Omental fat pad (tissue), 4 donors: Measurements from ENCODE around the gene EIF5AL1. TPM values are rescaled to one million over a fixed set of nuclear protein-coding genes. Genes with fewer than 3 reads are reported as not detected.
"Not testable (repeated sequence)": the region's sequence is repeated elsewhere in the genome, so short reads cannot be mapped to it uniquely, and the experiment has no call there.

Source experiments
- ATAC-seq: fragments of 150-250 bp; one replicate; pipeline ENCODE4 v1.9.1; 2016; ENCODE audit warnings: mild to moderate bottlenecking, moderate library complexity; ENCODE audit not compliant: low FRiP score
- DNase-seq: peaks from one replicate; pipeline ENCODE4 v3.0.0-alpha.2; 2019; ENCODE audit warnings: low spot score
- CTCF ChIP-seq, 3 donors: fragments of 450-650 bp; IDR thresholded peaks; one replicate each; pipeline ENCODE4 v1.5.1; 2016 to 2017; ENCODE audit warnings: antibody characterized with exemption in 3 of 3, mild to moderate bottlenecking in 3 of 3, moderate library complexity in 2 of 3
- total RNA-seq, 4 donors: library from RNA; depleted of rRNA; stranded (reverse); fragments of >200 nt; gene quantifications; one replicate each; pipeline ENCODE4 v1.1.0, GENCODE V29; 2016

EIF5AL1 gene
- total RNA-seq = under 1 TPM in 3 of 4 donors, not detected in 1; 0.19 to 0.24 (median 0.19) TPM

- DNase-seq, ATAC-seq: not testable (repeated sequence)
Observed at GRCh38 chr10:79511891-79512583, at the start of gene EIF5AL1. TSS of gene EIF5AL1 (plus strand) at chr10:79512533. CDS start at chr10:79512650, 117 bp downstream.

DNA sequence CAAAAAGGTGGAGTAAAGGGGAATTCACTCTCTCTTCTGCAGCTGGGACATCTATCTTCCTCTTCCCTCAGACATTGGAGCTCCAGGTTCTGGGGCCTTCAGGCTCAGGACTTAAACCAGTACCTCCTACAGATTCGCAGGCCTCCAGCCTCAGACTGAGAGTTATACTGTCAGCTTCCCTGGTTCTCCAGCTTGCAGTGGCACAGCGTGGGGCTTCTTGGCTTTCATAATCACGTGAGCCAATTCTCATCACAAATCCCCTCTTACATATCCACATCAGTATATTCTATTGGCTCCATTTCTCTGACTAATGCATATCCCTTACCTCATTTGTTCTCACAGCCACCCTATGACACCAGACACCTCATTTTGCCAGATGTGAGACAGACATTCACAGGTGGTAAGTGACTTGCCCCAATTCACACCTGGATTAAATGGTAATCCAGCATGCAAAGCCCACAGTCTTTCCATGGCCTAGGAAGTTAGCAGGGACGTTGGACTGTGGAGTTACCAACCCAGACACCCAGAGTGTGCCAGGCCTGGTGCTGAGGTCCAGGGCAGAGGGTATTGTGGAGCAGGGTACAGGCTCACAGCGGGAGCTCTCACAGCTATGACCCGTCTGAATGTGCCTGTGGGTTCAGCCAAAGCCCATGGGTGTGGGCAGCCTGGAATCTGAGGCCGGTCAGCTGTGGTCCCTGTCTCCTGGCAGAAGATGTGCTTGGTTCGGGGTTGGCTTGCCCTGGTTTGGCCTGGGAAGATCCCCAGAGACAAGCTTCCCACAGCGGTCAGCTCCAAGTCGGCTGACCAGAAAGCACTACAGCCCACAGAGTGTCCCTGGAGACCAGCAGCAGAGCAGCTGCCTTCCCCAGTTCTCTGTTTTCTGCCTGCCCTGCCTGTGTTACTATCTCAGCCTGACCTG is 48.5 kb upstream of the EIF5AL1 start:
- TF ChIP-seq CTCF (IDR thresholded peaks at IDR 0.05) = no peak
- ATAC-seq (no peak), DNase-seq (no peak)

- TF ChIP-seq CTCF (IDR thresholded peaks at IDR 0.05) = no peak
- DNase-seq (no peak), ATAC-seq (no peak)
Observed at GRCh38 chr10:79465341-79465740, 47.0 kb upstream of the EIF5AL1 start.

DNA sequence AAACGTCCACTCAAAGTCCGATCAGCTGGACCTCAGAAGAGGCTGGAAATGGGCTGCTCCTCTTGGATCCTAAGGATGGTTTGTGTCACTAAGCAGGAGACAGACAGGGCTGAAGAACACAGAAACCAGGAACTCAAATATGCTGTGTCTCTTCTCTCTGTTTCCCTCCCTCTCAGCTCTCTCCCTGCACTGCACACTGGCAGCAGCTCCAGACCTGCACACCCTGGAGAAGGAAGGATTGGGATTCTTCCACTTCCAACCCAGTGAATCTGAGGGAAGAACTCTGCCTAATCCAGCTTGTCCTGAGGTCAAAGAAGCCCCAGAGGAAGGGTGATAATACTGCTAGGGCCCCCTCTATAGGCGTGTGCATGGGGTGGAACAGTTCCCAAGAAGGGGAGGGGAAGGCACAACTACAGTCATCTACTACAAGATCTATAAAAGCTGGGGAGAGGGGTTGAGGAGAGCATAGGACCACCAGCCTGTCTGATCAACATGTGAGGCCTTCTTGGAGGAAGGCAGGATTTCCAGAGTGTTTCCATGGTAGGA is 44.2 kb upstream of the EIF5AL1 start:
- no peak for DNase-seq
- no peak for ATAC-seq
- TF ChIP-seq CTCF (IDR thresholded peaks at IDR 0.05) = no peak

DNA sequence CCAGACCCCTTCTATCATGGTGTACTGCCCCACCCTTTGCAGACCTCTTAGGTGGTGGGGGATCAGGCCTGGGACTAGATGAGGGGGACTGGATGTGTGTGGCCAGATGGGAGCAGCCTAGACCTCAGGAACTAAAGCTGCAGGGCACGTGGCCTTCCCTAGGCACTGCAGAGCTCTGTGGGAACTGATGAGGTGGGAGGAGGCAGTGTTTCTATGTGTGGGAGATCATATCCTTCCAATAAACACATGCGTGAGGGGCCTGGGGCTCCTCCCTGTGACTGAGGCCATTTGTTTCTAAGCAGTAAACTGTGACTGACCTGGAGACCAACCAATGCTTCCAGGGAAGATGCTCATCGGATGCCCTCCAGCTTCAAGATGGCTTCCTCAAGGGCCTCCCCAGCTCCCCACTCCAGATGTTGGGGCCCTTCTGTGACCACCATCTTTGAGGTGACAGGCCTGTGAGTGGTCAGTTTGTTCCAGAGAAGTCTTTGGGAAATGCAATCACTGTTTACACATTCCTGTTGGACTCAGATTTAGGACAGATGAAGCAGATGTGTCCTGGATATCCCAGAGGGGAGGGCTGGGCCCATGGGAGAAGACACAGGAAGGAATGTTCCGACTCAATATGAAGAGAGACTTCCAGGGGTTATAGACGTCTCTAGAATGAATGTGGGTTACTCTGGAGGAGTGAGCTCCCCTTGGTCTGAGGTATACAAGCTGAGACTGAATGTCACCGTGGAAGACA is 43.3 kb upstream of the EIF5AL1 start:
- no peak for TF ChIP-seq CTCF (IDR thresholded peaks at IDR 0.05)
- DNase-seq (no peak), ATAC-seq (no peak)

GRCh38 chr10:79470096-79470495 is 42.2 kb upstream of the EIF5AL1 start:
- no peak for ATAC-seq
- DNase-seq = no peak
- no peak for TF ChIP-seq CTCF (IDR thresholded peaks at IDR 0.05)

- ATAC-seq = no peak
- no peak for DNase-seq
- no peak for TF ChIP-seq CTCF (IDR thresholded peaks at IDR 0.05)
Observed at GRCh38 chr10:79471776-79472175, 40.6 kb upstream of the EIF5AL1 start.
